ENCODE data around the gene ADGRD2. TPM values are rescaled to one million over a fixed set of nuclear protein-coding genes. Genes with fewer than 3 reads are reported as not detected.

ADGRD2 gene
- total RNA-seq, 1 donor: not detected

GRCh38 chr9:124412228-124412575 is 38.0 kb upstream of the ADGRD2 start:
- H3K4me3 ChIP-seq (ENCODE audit: low read depth, low read length): peak overlapping the region; percentile 4
- TF ChIP-seq CTCF (IDR thresholded peaks at IDR 0.05; ENCODE audit: insufficient read depth, low read length): no peak
- no peak for DNase-seq (ENCODE audit: low read depth)

GRCh38 chr9:124414612-124415011 is 35.6 kb upstream of the ADGRD2 start:
- H3K4me3 ChIP-seq (ENCODE audit: low read depth, low read length): peak overlapping the region; percentile 98
- TF ChIP-seq CTCF (IDR thresholded peaks at IDR 0.05; ENCODE audit: insufficient read depth, low read length): no peak
- DNase-seq (ENCODE audit: low read depth): no peak

- peak; percentile 88 for TF ChIP-seq CTCF (IDR thresholded peaks at IDR 0.05; ENCODE audit: insufficient read depth, low read length)
- peak within 1 kb of the TSS; percentile 98 for H3K4me3 ChIP-seq (ENCODE audit: low read depth, low read length)
- DNase-seq (ENCODE audit: low read depth): peak; percentile 97
Measured at GRCh38 chr9:124415102-124415851, 35.0 kb upstream of the ADGRD2 start, which contains the start of gene PSMB7. PSMB7 (minus strand) TSS chr9:124415442; CDS start chr9:124415425, 17 bp downstream.

- H3K4me3 ChIP-seq (ENCODE audit: low read depth, low read length): no peak overlapping the region
- no peak for DNase-seq (ENCODE audit: low read depth)
- no peak for TF ChIP-seq CTCF (IDR thresholded peaks at IDR 0.05; ENCODE audit: insufficient read depth, low read length)
Measured at GRCh38 chr9:124415852-124416484, 34.3 kb upstream of the ADGRD2 start.

GRCh38 chr9:124419832-124420489 is 30.3 kb upstream of the ADGRD2 start:
- TF ChIP-seq CTCF (IDR thresholded peaks at IDR 0.05; ENCODE audit: insufficient read depth, low read length): no peak
- no peak overlapping the region for H3K4me3 ChIP-seq (ENCODE audit: low read depth, low read length)
- DNase-seq (ENCODE audit: low read depth): no peak

- TF ChIP-seq CTCF (IDR thresholded peaks at IDR 0.05; ENCODE audit: insufficient read depth, low read length): no peak
- no peak overlapping the region for H3K4me3 ChIP-seq (ENCODE audit: low read depth, low read length)
- DNase-seq (ENCODE audit: low read depth): no peak
Measured at GRCh38 chr9:124420991-124421543, 29.2 kb upstream of the ADGRD2 start.
